IPS DF 4.7 (cell line): Measurements from ENCODE around the gene CFAP61.

ENCODE experiments used
- DNase-seq: peaks from one replicate; pipeline ENCODE4 v3.0.0-alpha.2; 2013; ENCODE audit warnings: low spot score; ENCODE audit errors: extremely low read depth

Gene CFAP61

GRCh38 chr20:20160520-20160919 lies 108.2 kb downstream of the CFAP61 start:
- no peak for DNase-seq

GRCh38 chr20:20161611-20162010 lies 109.3 kb downstream of the CFAP61 start:
- DNase-seq = no peak

GRCh38 chr20:20167698-20168097 lies 115.4 kb downstream of the CFAP61 start:
- DNase-seq = no peak

GRCh38 chr20:20173254-20173653 lies 120.9 kb downstream of the CFAP61 start:
- no peak for DNase-seq

- DNase-seq = no peak
These were observed 121.9 kb downstream of the CFAP61 start for GRCh38 chr20:20174089-20174835.

GRCh38 chr20:20181322-20181721 lies 129.0 kb downstream of the CFAP61 start:
- no peak for DNase-seq

GRCh38 chr20:20184149-20184548 lies 131.8 kb downstream of the CFAP61 start:
- peak; percentile 19 for DNase-seq

GRCh38 chr20:20184706-20185105 lies 132.4 kb downstream of the CFAP61 start:
- DNase-seq = no peak

- DNase-seq = no peak
These were observed 136.3 kb downstream of the CFAP61 start for GRCh38 chr20:20188647-20189046.

- no peak for DNase-seq
These were observed 140.0 kb downstream of the CFAP61 start for GRCh38 chr20:20192366-20192765.

GRCh38 chr20:20195021-20195705 lies 142.8 kb downstream of the CFAP61 start:
- DNase-seq = no peak

- DNase-seq = no peak
These were observed 144.3 kb downstream of the CFAP61 start for GRCh38 chr20:20196610-20197009.

GRCh38 chr20:20198011-20198410 lies 145.7 kb downstream of the CFAP61 start:
- DNase-seq = no peak

GRCh38 chr20:20199361-20200160 lies 147.2 kb downstream of the CFAP61 start:
- DNase-seq = no peak

GRCh38 chr20:20201124-20201523 lies 148.8 kb downstream of the CFAP61 start:
- DNase-seq = no peak

GRCh38 chr20:20201639-20202038 lies 149.3 kb downstream of the CFAP61 start:
- DNase-seq = no peak

- no peak for DNase-seq
These were observed 150.4 kb downstream of the CFAP61 start for GRCh38 chr20:20202768-20203167.

GRCh38 chr20:20203784-20204183 lies 151.5 kb downstream of the CFAP61 start:
- DNase-seq = no peak

- DNase-seq = no peak
These were observed 151.9 kb downstream of the CFAP61 start for GRCh38 chr20:20204256-20204655.

GRCh38 chr20:20205141-20205861 lies 153.0 kb downstream of the CFAP61 start:
- DNase-seq = no peak

- no peak for DNase-seq
These were observed 153.5 kb downstream of the CFAP61 start for GRCh38 chr20:20205862-20206236.

GRCh38 chr20:20206788-20207187 lies 154.5 kb downstream of the CFAP61 start:
- no peak for DNase-seq
